ENCODE data around the gene GKN2.
"Not testable (repeated sequence)": the region's sequence is repeated elsewhere in the genome, so short reads cannot be mapped to it uniquely, and the experiment has no call there.

GKN2 gene

GRCh38 chr2:68959001-68959400 lies 6.3 kb upstream of the GKN2 start:
- H4K20me1 ChIP-seq (ENCODE audit: insufficient read depth, low read length) = no peaks in the 10 kb centered on the region
- H2AFZ ChIP-seq (ENCODE audit: low read length) = no peak overlapping the region
- H3K79me2 ChIP-seq (ENCODE audit: low read length) = no peaks in the 10 kb centered on the region
- no peak for TF ChIP-seq EZH2 (optimal IDR thresholded peaks at IDR 0.05; ENCODE audit: low read depth, low read length)
- TF ChIP-seq CTCF (IDR thresholded peaks at IDR 0.05; ENCODE audit: low read length) = no peak
- TF ChIP-seq EZH2phosphoT487 (IDR thresholded peaks at IDR 0.05; ENCODE audit: low read length) = no peak
- no peaks in the 10 kb centered on the region for H3K27me3 ChIP-seq (replicated peaks; ENCODE audit: insufficient read depth, low read length)
- no peaks in the 10 kb centered on the region for H3K4me1 ChIP-seq (ENCODE audit: low read length)
- no peak overlapping the region for H3K27ac ChIP-seq (ENCODE audit: low read length)
- H3F3A ChIP-seq (ENCODE audit: insufficient read depth, low read length) = no peaks in the 10 kb centered on the region
- no peak overlapping the region for H3K4me2 ChIP-seq (ENCODE audit: low read depth, low read length)
- H3K36me3 ChIP-seq (replicated peaks; ENCODE audit: insufficient read depth, low read length) = no peaks in the 10 kb centered on the region
- H3K4me3 ChIP-seq (ENCODE audit: low read length) = no peak overlapping the region
- H3K9me2 ChIP-seq (replicated peaks; ENCODE audit: insufficient read depth, low read length) = no peaks in the 10 kb centered on the region
- H3K9me3 ChIP-seq (replicated peaks; ENCODE audit: insufficient read depth, low read length) = no peaks in the 10 kb centered on the region
- H3K9ac ChIP-seq (ENCODE audit: low read length) = no peak overlapping the region
- DNase-seq = no peak

GRCh38 chr2:68955432-68955831 lies 2.7 kb upstream of the GKN2 start:
- H3K4me2 ChIP-seq (ENCODE audit: low read depth, low read length); H3K4me3 ChIP-seq (ENCODE audit: low read length); H3F3A ChIP-seq (ENCODE audit: insufficient read depth, low read length); H3K27ac ChIP-seq (ENCODE audit: low read length); H3K4me1 ChIP-seq (ENCODE audit: low read length); H3K9ac ChIP-seq (ENCODE audit: low read length); DNase-seq; H3K9me2 ChIP-seq (replicated peaks; ENCODE audit: insufficient read depth, low read length); H3K36me3 ChIP-seq (replicated peaks; ENCODE audit: insufficient read depth, low read length); H2AFZ ChIP-seq (ENCODE audit: low read length); H3K79me2 ChIP-seq (ENCODE audit: low read length); H4K20me1 ChIP-seq (ENCODE audit: insufficient read depth, low read length); H3K27me3 ChIP-seq (replicated peaks; ENCODE audit: insufficient read depth, low read length); H3K9me3 ChIP-seq (replicated peaks; ENCODE audit: insufficient read depth, low read length): not testable (repeated sequence)

GRCh38 chr2:68951899-68952298 lies 794 bp downstream of the GKN2 start:
- Histone ChIP-seq H3K9ac (ENCODE audit: low read length) (no peak overlapping the region), H4K20me1 (ENCODE audit: insufficient read depth, low read length) (no peaks in the 10 kb centered on the region), H3K4me3 (ENCODE audit: low read length) (no peak overlapping the region), H3K4me1 (ENCODE audit: low read length) (no peaks in the 10 kb centered on the region), H3K4me2 (ENCODE audit: low read depth, low read length) (no peak overlapping the region), H3K27me3 (replicated peaks; ENCODE audit: insufficient read depth, low read length) (no peaks in the 10 kb centered on the region), H3K79me2 (ENCODE audit: low read length) (no peaks in the 10 kb centered on the region), H2AFZ (ENCODE audit: low read length) (no peak overlapping the region), H3K9me3 (replicated peaks; ENCODE audit: insufficient read depth, low read length) (no peaks in the 10 kb centered on the region), H3F3A (ENCODE audit: insufficient read depth, low read length) (no peaks in the 10 kb centered on the region), H3K27ac (ENCODE audit: low read length) (no peak overlapping the region), H3K36me3 (replicated peaks; ENCODE audit: insufficient read depth, low read length) (no peaks in the 10 kb centered on the region), H3K9me2 (replicated peaks; ENCODE audit: insufficient read depth, low read length) (no peaks in the 10 kb centered on the region; the same call in 1 of the 2 replicates)
- no peak for TF ChIP-seq EZH2phosphoT487 (IDR thresholded peaks at IDR 0.05; ENCODE audit: low read length)
- DNase-seq = no peak

GRCh38 chr2:68948710-68949109 lies 4.0 kb downstream of the GKN2 start:
- H4K20me1 ChIP-seq (ENCODE audit: insufficient read depth, low read length) = no peaks in the 10 kb centered on the region
- H3K36me3 ChIP-seq (replicated peaks; ENCODE audit: insufficient read depth, low read length) = no peaks in the 10 kb centered on the region

More at GRCh38 chr2:68948710-68949109, 4.0 kb downstream of the GKN2 start:
- H3K9me3 ChIP-seq (replicated peaks; ENCODE audit: insufficient read depth, low read length) = no peaks in the 10 kb centered on the region
- no peaks in the 10 kb centered on the region for H3F3A ChIP-seq (ENCODE audit: insufficient read depth, low read length)
- no peak overlapping the region for H3K9ac ChIP-seq (ENCODE audit: low read length)
- no peak overlapping the region for H3K4me2 ChIP-seq (ENCODE audit: low read depth, low read length)
- H3K4me3 ChIP-seq (ENCODE audit: low read length) = no peak overlapping the region
- no peaks in the 10 kb centered on the region for H3K27me3 ChIP-seq (replicated peaks; ENCODE audit: insufficient read depth, low read length)
- H2AFZ ChIP-seq (ENCODE audit: low read length) = no peak overlapping the region
- no peak overlapping the region for H3K27ac ChIP-seq (ENCODE audit: low read length)
- H3K9me2 ChIP-seq (replicated peaks; ENCODE audit: insufficient read depth, low read length) = no peaks in the 10 kb centered on the region; the same call in 1 of the 2 replicates
- no peak for TF ChIP-seq EZH2phosphoT487 (IDR thresholded peaks at IDR 0.05; ENCODE audit: low read length)
- TF ChIP-seq EZH2 (optimal IDR thresholded peaks at IDR 0.05; ENCODE audit: low read depth, low read length) = no peak
- TF ChIP-seq CTCF (IDR thresholded peaks at IDR 0.05; ENCODE audit: low read length) = no peak
- no peaks in the 10 kb centered on the region for H3K79me2 ChIP-seq (ENCODE audit: low read length)
- no peaks in the 10 kb centered on the region; the same call in 1 of the 2 replicates for H3K4me1 ChIP-seq (ENCODE audit: low read length)
- DNase-seq = no peak
